ENCODE data around the gene TSPAN32. TPM values are rescaled to one million over a fixed set of nuclear protein-coding genes. Genes with fewer than 3 reads are reported as not detected.
A peak's percentile ranks its signal among the peaks of the same experiment; 100 is the strongest.

Gene TSPAN32
- polyA plus RNA-seq, 4 donors: 0.36 to 47.7 TPM; not detected in 2

DNA sequence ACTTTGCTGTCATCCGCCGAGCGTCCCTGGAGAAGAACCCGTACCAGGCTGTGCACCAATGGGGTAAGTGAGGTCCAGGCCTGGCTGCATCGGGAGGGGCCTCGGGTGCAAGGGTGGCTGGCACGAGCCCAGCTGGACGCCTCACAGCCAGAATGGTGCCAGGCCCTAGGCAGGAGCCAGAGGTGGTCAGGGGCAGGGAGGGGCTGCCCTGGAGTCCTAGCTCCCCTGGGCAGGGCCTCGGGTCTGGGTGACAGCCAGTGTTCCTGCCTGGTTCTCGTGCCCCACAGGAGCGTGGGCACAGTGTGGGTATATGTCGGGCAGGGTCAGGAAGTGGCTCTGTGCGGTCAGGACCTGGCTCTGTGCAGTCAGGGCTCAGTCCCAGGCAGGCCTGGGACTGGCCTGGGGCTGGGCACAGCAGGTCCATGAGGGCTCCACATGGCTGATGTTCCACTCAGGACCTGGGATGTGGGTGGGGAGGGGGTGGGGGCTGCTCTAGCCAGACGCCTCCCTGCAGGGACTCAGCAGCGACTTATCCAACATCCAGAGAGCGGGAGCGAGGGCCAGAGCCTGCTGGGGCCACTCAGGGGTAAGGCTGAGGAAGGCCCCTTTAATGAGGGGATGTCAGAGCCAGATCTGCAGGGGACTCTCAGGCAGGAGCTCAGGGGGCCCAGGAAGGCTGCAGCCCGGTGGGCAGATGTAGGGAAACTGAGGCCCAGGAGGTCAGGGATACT lies 1.2 kb downstream of the TSPAN32 start:
- Histone ChIP-seq H3K27me3 (ENCODE audit: control insufficient read depth in 3 of 3, insufficient read depth in 3 of 3, low read length in 3 of 3) (no peaks in the 10 kb centered on the region), H3K27ac (ENCODE audit: low read depth in 1 of 3, low read length in 2 of 3) (peak overlapping the region; percentile 17 to 95 (median 77)), H3K9me3 (ENCODE audit: control insufficient read depth in 2 of 2, insufficient read depth in 1 of 2, low read depth in 1 of 2, low read length in 1 of 2) (no peaks in the 10 kb centered on the region), H3K36me3 (ENCODE audit: control insufficient read depth in 3 of 3, insufficient read depth in 2 of 3, low read depth in 1 of 3, low read length in 3 of 3) (peaks cover 0 to 9% (median 0%) of the 10 kb centered on the region in 3 donors), H3K4me1 (ENCODE audit: control insufficient read depth in 3 of 3, insufficient read depth in 2 of 3, low read depth in 1 of 3, low read length in 2 of 3) (peaks cover 0 to 82% (median 0%) of the 10 kb centered on the region in 3 donors), H3K4me3 (ENCODE audit: low read depth in 1 of 3, low read length in 3 of 3) (no peak overlapping the region)
- no peak for DNase-seq
- no peak for FAIRE-seq
- 57 to 65% (median 59%) methylated on average over 17 to 18 of the region's 18 CpGs for WGBS, 3 donors

- DNase-seq: peak; percentile 29 to 85
- H3K36me3 ChIP-seq (ENCODE audit: control insufficient read depth in 3 of 3, insufficient read depth in 2 of 3, low read depth in 1 of 3, low read length in 3 of 3): peaks cover 0 to 7% (median 0%) of the 10 kb centered on the region in 3 donors
- H3K4me1 ChIP-seq (ENCODE audit: control insufficient read depth in 3 of 3, insufficient read depth in 2 of 3, low read depth in 1 of 3, low read length in 2 of 3): peaks cover 0 to 79% (median 0%) of the 10 kb centered on the region in 3 donors
- FAIRE-seq: no peak
- H3K27me3 ChIP-seq (ENCODE audit: control insufficient read depth in 3 of 3, insufficient read depth in 3 of 3, low read length in 3 of 3): no peaks in the 10 kb centered on the region
- H3K4me3 ChIP-seq (ENCODE audit: low read depth in 1 of 3, low read length in 3 of 3): peak overlapping the region in 1 of 3 donors; percentile 5
- H3K27ac ChIP-seq (ENCODE audit: low read depth in 1 of 3, low read length in 2 of 3): peak overlapping the region in 2 of 3 donors; percentile 66 to 95
- no peaks in the 10 kb centered on the region for H3K9me3 ChIP-seq (ENCODE audit: control insufficient read depth in 2 of 2, insufficient read depth in 1 of 2, low read depth in 1 of 2, low read length in 1 of 2)
- WGBS, 3 donors: 62 to 70% (median 68%) methylated on average over 15 of the region's 15 CpGs
These were observed 2.1 kb downstream of the TSPAN32 start for GRCh38 chr11:2303627-2304505.

- H3K9me3 ChIP-seq (ENCODE audit: control insufficient read depth in 2 of 2, insufficient read depth in 1 of 2, low read depth in 1 of 2, low read length in 1 of 2): no peaks in the 10 kb centered on the region
- WGBS, 3 donors: 53 to 63% (median 58%) methylated on average over 11 to 14 of the region's 14 CpGs
These were observed 2.8 kb downstream of the TSPAN32 start for GRCh38 chr11:2304506-2305139.

GRCh38 chr11:2305140-2305778 lies 3.4 kb downstream of the TSPAN32 start:
- no peaks in the 10 kb centered on the region for H3K27me3 ChIP-seq (ENCODE audit: control insufficient read depth in 3 of 3, insufficient read depth in 3 of 3, low read length in 3 of 3)
- FAIRE-seq (no peak), DNase-seq (peak; percentile 63 to 89)
- WGBS, 3 donors: 24 to 31% (median 30%) methylated on average over 9 to 10 of the region's 10 CpGs
- H3K36me3 ChIP-seq (ENCODE audit: control insufficient read depth in 3 of 3, insufficient read depth in 2 of 3, low read depth in 1 of 3, low read length in 3 of 3): peaks cover 0 to 7% (median 0%) of the 10 kb centered on the region in 3 donors
- H3K4me1 ChIP-seq (ENCODE audit: control insufficient read depth in 3 of 3, insufficient read depth in 2 of 3, low read depth in 1 of 3, low read length in 2 of 3): peaks cover 0 to 68% (median 0%) of the 10 kb centered on the region in 3 donors
- H3K4me3 ChIP-seq (ENCODE audit: low read depth in 1 of 3, low read length in 3 of 3): no peak overlapping the region
- H3K9me3 ChIP-seq (ENCODE audit: control insufficient read depth in 2 of 2, insufficient read depth in 1 of 2, low read depth in 1 of 2, low read length in 1 of 2): no peaks in the 10 kb centered on the region
- H3K27ac ChIP-seq (ENCODE audit: low read depth in 1 of 3, low read length in 2 of 3): peak overlapping the region; percentile 14 to 95 (median 84)

More at GRCh38 chr11:2304506-2305139, 2.8 kb downstream of the TSPAN32 start:
- Histone ChIP-seq H3K4me3 (ENCODE audit: low read depth in 1 of 3, low read length in 3 of 3) (peak overlapping the region in 1 of 3 donors; percentile 5), H3K27ac (ENCODE audit: low read depth in 1 of 3, low read length in 2 of 3) (peak overlapping the region in 2 of 3 donors; percentile 84 to 95), H3K4me1 (ENCODE audit: control insufficient read depth in 3 of 3, insufficient read depth in 2 of 3, low read depth in 1 of 3, low read length in 2 of 3) (peaks cover 0 to 71% (median 0%) of the 10 kb centered on the region in 3 donors), H3K36me3 (ENCODE audit: control insufficient read depth in 3 of 3, insufficient read depth in 2 of 3, low read depth in 1 of 3, low read length in 3 of 3) (peaks cover 0 to 7% (median 0%) of the 10 kb centered on the region in 3 donors), H3K27me3 (ENCODE audit: control insufficient read depth in 3 of 3, insufficient read depth in 3 of 3, low read length in 3 of 3) (no peaks in the 10 kb centered on the region)
- DNase-seq (peak in 1 of 2 donors; percentile 79), FAIRE-seq (no peak)

DNA sequence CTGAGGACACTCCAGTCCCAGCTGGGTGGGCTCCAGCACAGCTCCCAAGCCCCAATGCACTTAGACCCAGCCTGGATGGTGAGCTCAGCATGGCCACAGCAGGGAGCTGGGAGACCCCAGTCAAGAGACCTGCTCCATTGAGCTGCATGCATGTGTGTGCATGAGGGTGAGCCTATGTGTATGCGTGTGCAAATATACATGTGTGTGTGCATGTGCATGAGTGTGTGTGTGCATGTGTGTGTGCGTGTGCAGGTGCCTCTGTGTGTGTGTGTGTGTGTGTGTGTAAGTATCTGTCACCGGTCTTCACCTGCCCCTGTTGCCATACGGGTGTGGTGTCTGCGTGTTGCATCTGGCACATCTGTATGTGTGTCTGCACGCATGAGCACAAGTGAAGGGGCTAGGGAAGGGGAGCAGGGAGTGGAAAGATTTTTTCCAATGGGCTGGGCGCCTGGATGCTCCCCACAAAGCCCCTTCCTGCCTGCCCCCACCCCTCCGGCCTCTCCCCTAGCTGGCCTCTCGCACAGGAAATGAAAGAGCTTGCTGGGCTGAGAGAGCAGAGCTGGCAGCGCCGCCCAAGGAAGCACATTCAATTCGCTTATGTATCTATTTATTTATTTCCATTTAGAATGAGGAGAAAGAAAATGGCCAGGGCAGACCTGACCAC lies 4.1 kb downstream of the TSPAN32 start:
- H3K27ac ChIP-seq (ENCODE audit: low read depth in 1 of 3, low read length in 2 of 3): peak overlapping the region; percentile 14 to 95 (median 84)
- H3K4me1 ChIP-seq (ENCODE audit: control insufficient read depth in 3 of 3, insufficient read depth in 2 of 3, low read depth in 1 of 3, low read length in 2 of 3): peaks cover 0 to 62% (median 0%) of the 10 kb centered on the region in 3 donors
- 35 to 68% (median 64%) methylated on average over 12 of the region's 12 CpGs for WGBS, 3 donors
- no peak overlapping the region for H3K4me3 ChIP-seq (ENCODE audit: low read depth in 1 of 3, low read length in 3 of 3)
- FAIRE-seq (no peak), DNase-seq (peak in 1 of 2 donors; percentile 43)
- no peaks in the 10 kb centered on the region for H3K27me3 ChIP-seq (ENCODE audit: control insufficient read depth in 3 of 3, insufficient read depth in 3 of 3, low read length in 3 of 3)
- no peaks in the 10 kb centered on the region for H3K9me3 ChIP-seq (ENCODE audit: control insufficient read depth in 2 of 2, insufficient read depth in 1 of 2, low read depth in 1 of 2, low read length in 1 of 2)
- peaks cover 0 to 7% (median 0%) of the 10 kb centered on the region in 3 donors for H3K36me3 ChIP-seq (ENCODE audit: control insufficient read depth in 3 of 3, insufficient read depth in 2 of 3, low read depth in 1 of 3, low read length in 3 of 3)

DNA sequence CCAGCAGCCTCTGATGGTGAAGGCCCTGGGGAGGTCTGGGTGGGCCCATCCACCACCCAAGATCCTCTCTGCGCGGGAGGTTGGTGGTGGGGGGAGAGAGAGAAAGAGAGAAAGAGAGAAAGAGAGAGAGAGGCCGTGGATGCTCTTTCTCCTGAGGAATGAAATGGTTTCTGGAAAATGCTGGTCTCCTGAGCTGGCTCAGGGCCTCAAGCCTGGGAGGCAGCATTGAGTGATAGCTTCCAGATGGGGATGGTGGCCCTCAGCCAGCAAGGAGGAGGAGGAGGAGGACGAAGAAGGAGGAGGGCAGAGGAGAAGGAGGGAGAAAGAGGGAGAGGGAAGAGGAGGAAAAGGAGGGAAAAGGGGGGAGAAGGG lies 4.6 kb downstream of the TSPAN32 start:
- peak in 1 of 2 donors; percentile 66 for DNase-seq
- Histone ChIP-seq H3K27me3 (ENCODE audit: control insufficient read depth in 3 of 3, insufficient read depth in 3 of 3, low read length in 3 of 3) (no peaks in the 10 kb centered on the region), H3K4me3 (ENCODE audit: low read depth in 1 of 3, low read length in 3 of 3) (no peak overlapping the region), H3K9me3 (ENCODE audit: control insufficient read depth in 2 of 2, insufficient read depth in 1 of 2, low read depth in 1 of 2, low read length in 1 of 2) (no peaks in the 10 kb centered on the region), H3K36me3 (ENCODE audit: control insufficient read depth in 3 of 3, insufficient read depth in 2 of 3, low read depth in 1 of 3, low read length in 3 of 3) (peaks cover 0 to 7% (median 0%) of the 10 kb centered on the region in 3 donors), H3K27ac (ENCODE audit: low read depth in 1 of 3, low read length in 2 of 3) (peak overlapping the region; percentile 14 to 95 (median 84)), H3K4me1 (ENCODE audit: control insufficient read depth in 3 of 3, insufficient read depth in 2 of 3, low read depth in 1 of 3, low read length in 2 of 3) (peaks cover 0 to 57% (median 0%) of the 10 kb centered on the region in 3 donors)
- no peak for FAIRE-seq
- 23 to 59% (median 54%) methylated on average over 4 of the region's 4 CpGs for WGBS, 3 donors

DNA sequence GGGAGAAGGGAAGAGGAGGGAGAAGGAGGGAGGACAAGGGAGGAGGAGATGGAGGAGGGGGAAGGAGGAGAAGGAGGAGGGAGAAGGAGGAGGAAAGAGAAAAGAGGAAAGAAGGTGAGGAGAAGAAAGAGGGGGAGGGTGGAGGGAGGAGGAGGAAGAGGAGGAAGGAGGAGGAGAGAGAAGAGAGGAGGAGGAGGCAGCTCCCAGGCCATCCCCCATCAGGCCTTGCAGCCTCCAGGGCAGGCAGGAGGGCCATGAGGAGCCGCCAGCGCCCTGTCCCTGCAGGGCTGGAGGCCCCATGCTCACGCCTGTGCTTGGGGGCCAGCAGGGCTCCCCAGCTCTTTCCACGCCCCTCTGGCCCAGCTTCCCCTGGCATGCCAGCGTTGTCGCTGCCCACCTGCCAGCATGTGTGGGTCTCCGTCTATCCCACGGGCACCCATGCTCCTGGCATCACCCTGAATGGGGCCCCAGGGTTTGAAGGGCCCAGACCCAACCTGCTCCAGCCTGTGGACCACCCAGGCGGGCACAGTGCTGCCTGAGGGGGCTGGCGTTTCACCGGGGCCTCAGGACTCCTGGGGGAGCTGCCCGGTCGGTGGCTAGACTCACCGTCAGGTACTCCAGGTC lies 5.2 kb downstream of the TSPAN32 start:
- FAIRE-seq: no peak
- Histone ChIP-seq H3K4me3 (ENCODE audit: low read depth in 1 of 3, low read length in 3 of 3) (no peak overlapping the region), H3K4me1 (ENCODE audit: control insufficient read depth in 3 of 3, insufficient read depth in 2 of 3, low read depth in 1 of 3, low read length in 2 of 3) (peaks cover 0 to 51% (median 0%) of the 10 kb centered on the region in 3 donors), H3K27ac (ENCODE audit: low read depth in 1 of 3, low read length in 2 of 3) (peak overlapping the region in 2 of 3 donors; percentile 21 to 65), H3K9me3 (ENCODE audit: control insufficient read depth in 2 of 2, insufficient read depth in 1 of 2, low read depth in 1 of 2, low read length in 1 of 2) (no peaks in the 10 kb centered on the region), H3K27me3 (ENCODE audit: control insufficient read depth in 3 of 3, insufficient read depth in 3 of 3, low read length in 3 of 3) (no peaks in the 10 kb centered on the region), H3K36me3 (ENCODE audit: control insufficient read depth in 3 of 3, insufficient read depth in 2 of 3, low read depth in 1 of 3, low read length in 3 of 3) (peaks cover 0 to 7% (median 0%) of the 10 kb centered on the region in 3 donors)
- WGBS, 3 donors: 57 to 67% (median 60%) methylated on average over 14 of the region's 14 CpGs
- DNase-seq: no peak
